GM21717 (cell line): ENCODE data around the gene PPP2R3C.
"Not testable (repeated sequence)": the region's sequence is repeated elsewhere in the genome, so short reads cannot be mapped to it uniquely, and the experiment has no call there.

ENCODE experiments used
- ATAC-seq: cut with Tn5 transposase; IDR thresholded peaks from one replicate; pipeline ENCODE4 v1.9.1; 2021; ENCODE audit warnings: mild to moderate bottlenecking, moderate library complexity; ENCODE audit not compliant: unreplicated experiment

PPP2R3C gene

DNA sequence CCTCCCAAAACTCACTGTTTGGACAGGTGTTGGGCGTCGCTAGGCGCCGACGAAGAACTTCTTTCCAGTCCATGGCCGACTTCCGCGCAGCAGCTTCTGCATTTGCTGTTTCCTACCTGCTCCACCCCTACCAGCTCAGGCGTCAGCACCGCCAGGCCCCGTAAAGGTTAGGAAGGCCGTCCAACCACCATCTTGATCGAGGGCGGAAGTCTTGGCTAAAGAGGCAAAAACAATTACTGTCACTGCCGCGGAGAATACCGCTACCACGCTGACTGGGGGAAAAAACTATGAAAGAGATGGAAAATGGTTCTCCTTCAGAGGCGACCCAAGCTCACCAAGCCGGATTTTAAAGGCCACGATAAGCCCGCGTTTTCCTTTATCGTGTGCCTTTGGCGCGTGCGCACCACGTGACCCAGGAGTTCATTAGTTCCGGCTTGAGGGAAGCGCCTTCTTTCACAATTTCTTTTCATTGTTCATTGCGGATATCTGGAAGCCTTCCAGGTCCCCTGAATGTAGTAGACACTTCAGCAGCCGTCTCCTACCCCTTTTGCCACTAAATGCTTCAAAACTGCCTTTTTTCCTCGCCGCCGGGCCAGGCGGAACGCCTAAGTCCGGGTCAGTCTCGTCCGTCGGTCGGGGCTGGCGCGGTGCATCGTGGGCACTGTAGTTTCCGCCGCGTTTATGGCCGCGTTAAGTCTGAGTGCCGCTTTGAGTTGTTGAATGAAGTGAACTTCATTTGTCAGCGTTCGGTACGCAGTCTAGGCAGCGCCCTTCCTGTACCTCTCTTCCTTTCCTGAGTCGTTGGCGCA lies at the start of gene PPP2R3C, which contains the start of gene PRORP:
Gene PPP2R3C, minus strand, starts transcription at position 104 of the 809 bp plus-strand sequence. Its CDS starts 31 bp downstream, at position 73.
Gene PRORP, plus strand, starts transcription at position 666 of the 809 bp plus-strand sequence. CDS start 694 bp downstream, outside the sequence.
- ATAC-seq: peak; percentile 77

- ATAC-seq: no peak
Measured at GRCh38 chr14:35167496-35167895, 45.7 kb upstream of the PPP2R3C start.

DNA sequence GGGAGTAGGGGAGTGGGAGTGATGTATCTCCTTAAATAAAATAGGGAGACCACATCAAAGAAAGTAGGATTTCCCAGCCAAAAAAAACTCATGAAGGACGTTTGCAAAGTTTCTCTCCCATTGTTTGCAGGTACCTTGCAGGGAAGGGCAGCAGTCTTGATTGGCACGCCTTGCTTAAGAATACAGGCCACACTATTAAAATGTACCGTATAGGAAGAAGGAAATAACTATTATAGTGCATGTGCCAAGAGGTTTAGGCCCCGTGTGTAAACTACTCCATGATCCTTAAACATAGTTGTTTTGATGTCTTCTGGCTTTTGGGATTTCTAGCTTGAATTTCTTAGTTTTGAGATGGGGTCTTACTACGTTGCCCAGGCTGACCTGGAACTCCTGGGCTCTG lies 43.1 kb upstream of the PPP2R3C start:
- ATAC-seq: no peak

DNA sequence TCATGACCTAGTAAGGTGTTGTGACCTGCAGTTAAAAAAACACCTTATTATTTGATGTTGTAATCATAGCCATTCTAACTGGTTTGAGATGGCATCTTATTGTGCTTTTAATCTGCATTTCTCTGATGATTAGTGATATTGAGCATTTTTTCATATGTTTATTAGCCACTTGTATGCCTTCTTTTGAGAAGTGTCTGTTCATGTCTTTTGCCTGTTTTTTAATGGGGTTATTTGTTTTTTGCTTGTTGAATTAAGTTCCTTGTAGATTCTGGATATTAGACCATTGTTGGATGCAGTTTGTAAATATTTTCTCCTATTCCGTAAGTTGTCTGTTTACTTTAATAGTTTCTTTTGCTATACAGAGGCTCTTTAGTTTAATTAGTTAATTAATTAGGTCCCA lies 41.6 kb upstream of the PPP2R3C start:
- ATAC-seq: no peak

GRCh38 chr14:35161231-35161630 lies 39.4 kb upstream of the PPP2R3C start:
- no peak for ATAC-seq

- no peak for ATAC-seq
Measured at GRCh38 chr14:35159742-35160409, 38.1 kb upstream of the PPP2R3C start.

- ATAC-seq: no peak
Measured at GRCh38 chr14:35158951-35159653, 37.3 kb upstream of the PPP2R3C start.

DNA sequence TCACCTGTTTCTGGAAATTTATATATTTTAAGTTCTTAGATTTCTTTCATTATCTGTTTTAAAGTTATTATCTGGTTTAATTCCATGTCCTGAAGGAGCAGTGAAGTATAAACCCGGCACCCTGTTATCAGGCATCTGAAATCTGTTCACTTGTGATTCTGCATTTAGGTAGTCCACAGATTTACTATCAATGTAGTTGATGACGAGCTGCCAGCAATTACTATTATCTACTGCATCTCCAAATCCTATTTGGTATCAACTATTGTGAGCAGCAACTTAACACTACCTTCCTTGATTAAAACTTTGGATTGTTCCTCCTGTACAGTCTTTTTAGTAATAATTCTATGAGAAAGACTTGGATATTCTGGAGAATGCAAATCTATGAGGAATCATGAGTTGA lies 36.7 kb upstream of the PPP2R3C start:
- ATAC-seq: no peak

DNA sequence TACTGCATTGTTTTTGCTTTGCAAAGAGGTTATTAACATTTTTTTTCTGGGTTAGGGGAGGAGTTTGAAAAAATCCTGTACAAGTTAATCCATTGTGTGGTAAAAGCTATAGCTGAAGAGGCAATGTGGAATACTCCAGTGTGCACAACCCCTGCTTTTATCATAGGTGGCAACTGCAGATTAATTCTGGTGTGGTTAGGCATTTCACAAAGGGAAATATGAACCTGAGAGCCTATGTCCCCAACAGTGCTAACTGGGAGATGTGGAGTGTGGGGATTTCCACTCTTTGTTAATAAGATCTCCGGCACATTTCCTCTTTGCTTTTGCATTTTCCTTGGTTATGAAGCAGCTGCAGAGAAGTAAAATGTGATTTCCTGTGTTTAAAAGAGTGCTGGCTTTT lies 34.2 kb upstream of the PPP2R3C start:
- ATAC-seq: no peak

DNA sequence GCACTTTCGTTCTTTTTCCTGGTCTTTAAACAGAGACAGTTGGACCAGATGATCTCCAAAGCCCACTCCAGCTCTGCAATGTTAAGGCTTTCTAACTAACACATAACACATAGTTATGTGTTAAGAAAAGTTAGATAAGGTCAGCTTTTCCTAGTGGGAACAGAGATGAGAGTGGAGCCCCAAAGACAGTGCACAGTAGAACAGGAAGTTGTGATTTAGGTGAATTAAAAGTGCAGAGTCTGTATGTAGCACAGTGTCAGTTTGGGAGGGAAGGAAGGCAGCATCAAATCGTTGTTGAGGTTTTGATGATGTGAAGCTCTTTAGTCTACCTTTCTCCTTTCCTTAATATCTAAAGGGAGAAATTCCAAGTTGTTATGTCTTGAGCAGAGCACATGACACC lies 32.2 kb upstream of the PPP2R3C start:
- no peak for ATAC-seq

GRCh38 chr14:35152531-35152930 lies 30.7 kb upstream of the PPP2R3C start:
- ATAC-seq: not testable (repeated sequence)

DNA sequence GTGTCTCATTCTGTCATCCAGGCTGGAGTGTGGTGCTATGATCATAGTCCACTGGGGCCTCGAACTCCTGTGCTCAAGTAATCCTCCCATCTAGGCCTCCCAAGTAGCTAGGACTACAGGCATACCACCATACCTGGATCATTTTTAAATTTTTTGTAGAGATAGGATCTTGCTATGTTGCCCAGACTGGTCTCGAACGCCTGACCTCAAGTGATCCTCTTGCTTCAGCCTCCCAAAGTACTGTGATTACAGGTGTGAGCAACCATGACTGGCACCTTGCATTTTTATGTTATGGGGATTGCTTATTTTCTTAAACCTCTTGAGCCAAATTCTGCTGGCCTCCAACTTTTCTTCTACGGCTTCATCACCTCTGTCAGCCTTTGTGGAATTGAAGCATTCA lies 27.4 kb upstream of the PPP2R3C start:
- ATAC-seq: no peak

- no peak for ATAC-seq
Measured at GRCh38 chr14:35147711-35148110, 25.9 kb upstream of the PPP2R3C start.

DNA sequence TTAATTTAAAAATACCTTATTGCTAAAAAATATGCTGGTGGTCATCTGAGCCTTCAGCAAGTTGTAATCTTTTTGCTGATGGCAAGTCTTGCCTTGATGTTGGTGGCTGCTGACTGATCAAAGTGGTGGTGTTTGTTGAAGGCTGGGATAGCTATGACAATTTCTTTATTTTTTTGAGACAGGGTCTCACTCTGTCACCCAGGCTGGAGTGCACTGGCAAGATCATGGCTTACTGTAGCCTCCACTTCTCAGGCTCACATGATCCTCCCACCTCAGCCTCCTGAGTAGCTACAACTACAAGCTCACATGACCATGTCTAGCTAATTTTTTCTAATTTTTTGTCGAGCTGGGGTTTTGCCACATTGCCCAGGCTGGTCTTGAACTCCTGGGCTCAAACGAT lies 25.4 kb upstream of the PPP2R3C start:
- ATAC-seq: no peak

GRCh38 chr14:35146711-35147149 lies 24.9 kb upstream of the PPP2R3C start:
- no peak for ATAC-seq

DNA sequence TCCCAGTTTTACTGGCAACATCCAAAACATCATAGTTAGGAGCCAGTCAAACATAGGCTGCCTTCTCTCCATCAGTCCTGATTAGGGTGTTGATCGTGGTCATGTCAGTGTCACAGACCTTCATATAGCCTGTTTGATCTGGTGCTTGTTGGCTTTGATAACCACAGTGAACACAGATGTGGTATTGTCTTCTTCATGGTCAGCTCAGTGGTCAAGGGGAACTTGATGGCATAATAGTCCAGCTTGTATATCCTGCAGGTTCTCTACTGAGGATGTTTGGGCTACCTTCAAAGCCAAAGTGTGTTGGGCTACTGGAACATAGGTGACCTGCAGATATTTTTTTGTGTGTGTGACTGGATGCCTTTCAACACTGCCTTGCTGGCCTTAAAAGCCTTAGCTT lies 22.2 kb upstream of the PPP2R3C start:
- ATAC-seq: no peak

- no peak for ATAC-seq
Measured at GRCh38 chr14:35140718-35141581, 19.2 kb upstream of the PPP2R3C start.

- ATAC-seq: no peak
Measured at GRCh38 chr14:35138585-35138984, 16.8 kb upstream of the PPP2R3C start.

- ATAC-seq: no peak
Measured at GRCh38 chr14:35134329-35135123, 12.7 kb upstream of the PPP2R3C start.
